Left hindlimb (tissue), 1 donor: ENCODE measurements around the gene XKR8.
"Not testable (repeated sequence)": the region's sequence is repeated elsewhere in the genome, so short reads cannot be mapped to it uniquely, and the experiment has no call there.

ENCODE experiments used
- DNase-seq: peaks from one replicate; pipeline ENCODE4 v3.0.0-alpha.2; 2018

XKR8 gene

DNA sequence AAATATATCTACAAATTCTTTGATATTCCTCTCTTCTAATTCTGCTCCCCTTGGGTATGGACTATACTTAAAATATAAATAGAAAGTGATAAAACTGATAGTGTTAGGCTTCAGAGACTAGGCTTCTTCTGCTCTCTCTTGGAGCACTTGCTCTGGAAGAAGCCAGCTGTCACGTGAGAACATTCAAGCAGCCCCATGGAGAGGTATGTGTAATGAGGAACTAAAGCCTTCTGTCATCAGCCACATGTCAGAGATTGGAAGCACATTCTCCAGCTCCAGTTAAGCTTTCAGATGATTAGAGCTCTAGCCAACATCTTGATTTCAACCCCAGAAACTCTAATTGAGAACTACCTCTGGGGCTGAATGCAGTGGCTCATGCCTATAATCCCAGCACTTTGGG, 34.3 kb downstream of the XKR8 start:
- no peak for DNase-seq

DNA sequence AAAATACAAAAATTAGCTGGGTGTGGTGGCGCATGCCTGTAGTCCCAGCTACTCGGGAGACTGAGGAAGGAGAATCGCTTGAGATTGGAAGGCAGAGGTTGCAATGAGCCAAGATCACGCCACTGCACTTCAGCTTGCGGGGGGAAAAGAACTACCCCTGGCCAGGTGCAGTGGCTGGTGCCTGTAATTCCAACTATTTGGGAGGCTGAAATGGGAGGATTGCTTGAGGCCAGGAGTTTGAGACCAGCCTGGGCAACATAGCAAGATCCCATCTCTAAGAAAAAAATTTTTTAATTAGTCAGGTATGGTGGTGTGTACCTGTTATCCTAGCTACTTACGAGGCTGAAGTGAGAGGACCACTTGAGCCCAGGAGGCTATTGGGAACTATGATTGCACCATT, 34.8 kb downstream of the XKR8 start:
- not testable (repeated sequence) for DNase-seq

DNA sequence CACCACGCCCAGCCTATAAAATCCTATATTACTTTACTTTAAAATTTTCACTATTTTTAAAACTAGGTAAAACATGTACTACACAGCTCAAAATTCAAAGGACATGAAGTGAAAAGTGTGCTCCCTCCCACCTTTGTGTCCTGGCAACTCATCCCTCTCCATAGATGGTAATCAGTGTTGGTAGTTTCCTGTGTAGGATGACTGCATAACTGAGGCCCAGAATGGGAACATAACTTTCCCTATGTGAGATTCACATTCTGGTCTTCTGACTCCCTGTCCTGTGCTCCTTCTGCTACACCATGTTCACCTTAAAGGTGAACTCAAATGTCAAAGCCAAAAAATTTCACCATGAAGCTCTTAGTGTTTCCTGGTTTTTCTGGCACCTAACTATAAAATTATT, 39.3 kb downstream of the XKR8 start:
- no peak for DNase-seq

GRCh38 chr1:28002600-28002999, 42.8 kb downstream of the XKR8 start:
- DNase-seq, result no peak

DNA sequence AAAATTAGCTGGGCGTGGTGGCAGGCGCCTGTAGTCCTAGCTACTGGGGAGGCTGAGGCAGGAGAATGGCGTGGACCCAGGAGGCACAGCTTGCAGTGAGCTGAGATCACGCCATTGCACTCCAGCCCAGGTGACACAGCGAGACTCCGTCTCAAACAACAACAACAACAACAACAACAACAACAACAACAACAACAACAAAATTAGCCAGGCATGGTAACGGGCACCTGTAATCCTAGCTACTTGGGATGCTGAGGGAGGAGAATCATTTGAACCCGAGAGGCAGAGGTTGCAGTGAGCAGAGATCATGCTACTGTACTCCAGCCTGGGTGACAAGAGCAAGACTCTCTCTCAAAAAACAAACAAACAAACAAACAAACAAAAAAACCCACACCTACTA, 43.3 kb downstream of the XKR8 start:
- not testable (repeated sequence) for DNase-seq

GRCh38 chr1:28010969-28011368, 51.2 kb downstream of the XKR8 start:
- DNase-seq, result no peak
